ES-I3 (cell line): ENCODE measurements around the gene MEPCE.

Source experiments
- H3K36me3 ChIP-seq: 2 replicates; pipeline ENCODE4 v1.6.1; 2013; ENCODE audit warnings: mild to moderate bottlenecking, low read length, control low read depth, moderate library complexity; ENCODE audit not compliant: insufficient read depth
- H3K4me1 ChIP-seq: 2 replicates; pipeline ENCODE4 v1.6.1; 2013; ENCODE audit warnings: mild to moderate bottlenecking, control low read depth, low read length; ENCODE audit not compliant: insufficient read depth
- H3K9ac ChIP-seq: 2 replicates; pipeline ENCODE4 v1.6.1; 2013; ENCODE audit warnings: low read depth, mild to moderate bottlenecking, low read length, moderate library complexity
- H3K9me3 ChIP-seq: 2 replicates; pipeline ENCODE4 v1.6.1; 2013; ENCODE audit warnings: mild to moderate bottlenecking, low read length, moderate library complexity; ENCODE audit not compliant: control insufficient read depth, insufficient read depth

MEPCE gene

GRCh38 chr7:100397315-100398081 lies 32.1 kb upstream of the MEPCE start:
- Histone ChIP-seq H3K36me3 (no peaks in the 10 kb centered on the region), H3K9ac (no peak overlapping the region), H3K9me3 (no peaks in the 10 kb centered on the region), H3K4me1 (peaks cover 11% of the 10 kb centered on the region; the same call in 1 of the 2 replicates)

GRCh38 chr7:100398239-100398638 lies 31.4 kb upstream of the MEPCE start:
- H3K36me3 ChIP-seq: no peaks in the 10 kb centered on the region
- H3K9ac ChIP-seq: no peak overlapping the region
- H3K4me1 ChIP-seq: peaks cover 11% of the 10 kb centered on the region; the same call in 1 of the 2 replicates
- no peaks in the 10 kb centered on the region for H3K9me3 ChIP-seq

GRCh38 chr7:100400041-100400440 lies 29.6 kb upstream of the MEPCE start:
- Histone ChIP-seq H3K9me3 (no peaks in the 10 kb centered on the region), H3K4me1 (peaks cover 11% of the 10 kb centered on the region; the same call in 1 of the 2 replicates), H3K9ac (no peak overlapping the region), H3K36me3 (no peaks in the 10 kb centered on the region)

GRCh38 chr7:100400656-100401055 lies 29.0 kb upstream of the MEPCE start:
- no peak overlapping the region for H3K9ac ChIP-seq
- H3K4me1 ChIP-seq: peaks cover 11% of the 10 kb centered on the region; the same call in 1 of the 2 replicates
- no peaks in the 10 kb centered on the region for H3K36me3 ChIP-seq
- no peaks in the 10 kb centered on the region for H3K9me3 ChIP-seq

- H3K9ac ChIP-seq: no peak overlapping the region
- peaks cover 11% of the 10 kb centered on the region; the same call in 1 of the 2 replicates for H3K4me1 ChIP-seq
- no peaks in the 10 kb centered on the region for H3K9me3 ChIP-seq
- no peaks in the 10 kb centered on the region for H3K36me3 ChIP-seq
Observed at GRCh38 chr7:100401811-100402210, 27.8 kb upstream of the MEPCE start.

GRCh38 chr7:100402241-100402640 lies 27.4 kb upstream of the MEPCE start:
- no peaks in the 10 kb centered on the region for H3K36me3 ChIP-seq
- no peaks in the 10 kb centered on the region for H3K9me3 ChIP-seq
- H3K4me1 ChIP-seq: peaks cover 16% of the 10 kb centered on the region; the same call in 1 of the 2 replicates
- no peak overlapping the region for H3K9ac ChIP-seq

- Histone ChIP-seq H3K4me1 (peaks cover 7% of the 10 kb centered on the region; the same call in 1 of the 2 replicates), H3K9ac (no peak overlapping the region), H3K36me3 (no peaks in the 10 kb centered on the region), H3K9me3 (no peaks in the 10 kb centered on the region)
Observed at GRCh38 chr7:100406767-100407166, 22.9 kb upstream of the MEPCE start.

- H3K36me3 ChIP-seq: no peaks in the 10 kb centered on the region
- peaks cover 7% of the 10 kb centered on the region; the same call in 1 of the 2 replicates for H3K4me1 ChIP-seq
- no peak overlapping the region for H3K9ac ChIP-seq
- no peaks in the 10 kb centered on the region for H3K9me3 ChIP-seq
Observed at GRCh38 chr7:100407285-100408180, 22.1 kb upstream of the MEPCE start.

- H3K4me1 ChIP-seq: peaks cover 7% of the 10 kb centered on the region; the same call in 1 of the 2 replicates
- H3K36me3 ChIP-seq: no peaks in the 10 kb centered on the region
- no peaks in the 10 kb centered on the region for H3K9me3 ChIP-seq
- no peak overlapping the region for H3K9ac ChIP-seq
Observed at GRCh38 chr7:100411101-100411500, 18.5 kb upstream of the MEPCE start.

GRCh38 chr7:100413346-100413745 lies 16.3 kb upstream of the MEPCE start:
- Histone ChIP-seq H3K9ac (no peak overlapping the region), H3K36me3 (no peaks in the 10 kb centered on the region), H3K4me1 (no peaks in the 10 kb centered on the region), H3K9me3 (no peaks in the 10 kb centered on the region)

- no peaks in the 10 kb centered on the region for H3K36me3 ChIP-seq
- H3K4me1 ChIP-seq: no peaks in the 10 kb centered on the region
- H3K9ac ChIP-seq: no peak overlapping the region
- H3K9me3 ChIP-seq: no peaks in the 10 kb centered on the region
Observed at GRCh38 chr7:100413889-100414288, 15.7 kb upstream of the MEPCE start.

GRCh38 chr7:100415448-100415847 lies 14.2 kb upstream of the MEPCE start:
- H3K36me3 ChIP-seq: no peaks in the 10 kb centered on the region
- H3K9me3 ChIP-seq: no peaks in the 10 kb centered on the region
- no peaks in the 10 kb centered on the region for H3K4me1 ChIP-seq
- no peak overlapping the region for H3K9ac ChIP-seq

- Histone ChIP-seq H3K9me3 (no peaks in the 10 kb centered on the region), H3K4me1 (no peaks in the 10 kb centered on the region), H3K9ac (no peak overlapping the region), H3K36me3 (no peaks in the 10 kb centered on the region)
Observed at GRCh38 chr7:100418930-100419659, 10.5 kb upstream of the MEPCE start.

- Histone ChIP-seq H3K36me3 (no peaks in the 10 kb centered on the region), H3K9ac (no peak overlapping the region), H3K4me1 (no peaks in the 10 kb centered on the region), H3K9me3 (no peaks in the 10 kb centered on the region)
Observed at GRCh38 chr7:100419660-100420226, 9.9 kb upstream of the MEPCE start.
